Colonic mucosa (tissue), 4 donors: ENCODE measurements around the gene BBS4. TPM values are rescaled to one million over a fixed set of nuclear protein-coding genes. Genes with fewer than 3 reads are reported as not detected.

Experiments
- DNase-seq: peaks from one replicate; pipeline ENCODE4 v3.0.0-alpha.2; 2020
- H3K27ac ChIP-seq: fragments of 200-600 bp; one replicate; pipeline ENCODE4 v1.8.0; 2021
- H3K27me3 ChIP-seq: fragments of 200-600 bp; one replicate; pipeline ENCODE4 v1.8.0; 2021
- H3K36me3 ChIP-seq: fragments of 200-600 bp; one replicate; pipeline ENCODE4 v1.8.0; 2021
- H3K4me1 ChIP-seq: fragments of 200-600 bp; one replicate; pipeline ENCODE4 v1.8.0; 2021; ENCODE audit warnings: mild to moderate bottlenecking
- H3K4me3 ChIP-seq: fragments of 200-600 bp; one replicate; pipeline ENCODE4 v1.8.0; 2021
- H3K9ac ChIP-seq, 2 donors: one replicate each; pipeline ENCODE4 v1.7.0; 2013; ENCODE audit warnings: control low read depth in 2 of 2, low read depth in 2 of 2, low read length in 2 of 2
- H3K9me3 ChIP-seq: fragments of 200-600 bp; one replicate; pipeline ENCODE4 v1.8.0; 2021
- intact Hi-C: fragments of 100-400 bp; cut with DNase I; formaldehyde crosslinking; loops from one replicate; pipeline ENCODE4 v1.14.1; 2022
- total RNA-seq, 2 donors: library from RNA; stranded (reverse); fragmentation: NEBNext Ultra II Directional in 1 of 2; extraction: Animal tissue kit (Norgen Biotek cat#: 25700) in 1 of 2; gene quantifications; one replicate each; pipeline ENCODE4 v1.2.1, GENCODE V29; 2021
- TF ChIP-seq, protein P1 (sequence below): fragments of 200-600 bp; IDR thresholded peaks from one replicate; pipeline ENCODE4 v1.8.0; 2022; ENCODE audit warnings: antibody characterized with exemption, mild to moderate bottlenecking
- donor health status: healthy.
- donor health status: DM: no; HTN: no; CAD: no.
- donor health status: DM: no; HTN: no; CAD: no.

The BBS4 gene
- total RNA-seq, 2 donors from 2014 or later = 10.7 to 13.7 TPM

DNA sequence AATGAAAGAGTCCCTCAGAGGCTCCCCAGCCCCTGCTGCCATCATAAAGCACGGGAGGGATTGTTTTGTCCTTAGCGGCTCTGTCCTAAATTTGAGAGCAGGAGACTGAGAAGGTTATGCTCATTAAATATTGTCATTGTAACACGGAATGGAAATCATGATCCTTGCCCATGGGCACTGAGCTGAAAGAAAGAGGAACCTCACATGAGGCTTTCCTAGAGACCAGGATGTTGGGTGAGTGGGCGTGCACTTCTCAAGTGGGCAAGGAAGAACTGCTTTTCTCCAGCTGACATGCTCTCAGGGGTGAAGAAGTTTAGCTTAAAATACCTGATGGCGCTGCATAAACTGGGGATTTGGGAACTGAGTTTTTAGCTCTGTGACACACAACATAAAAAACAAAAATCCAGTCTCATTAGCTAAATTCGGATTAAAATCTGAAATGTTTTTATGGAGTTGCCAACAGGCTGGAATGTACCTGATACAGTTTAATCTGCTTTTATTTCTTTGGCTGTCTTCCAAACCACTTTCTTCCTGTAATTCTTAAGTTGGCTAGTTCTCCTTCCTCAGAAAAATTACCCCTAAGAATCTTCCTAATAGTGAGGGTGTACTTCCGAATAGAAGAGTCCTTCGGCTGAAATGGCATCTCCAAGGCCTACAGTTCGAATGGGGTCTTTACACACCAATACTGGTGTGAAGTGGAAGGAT, 65.9 kb downstream of the BBS4 start:
- Histone ChIP-seq H3K9ac (no peak overlapping the region), H3K36me3 (peaks cover 9% of the 10 kb centered on the region), H3K9me3 (no peaks in the 10 kb centered on the region), H3K27ac (no peak overlapping the region), H3K4me3 (no peak overlapping the region), H3K4me1 (no peaks in the 10 kb centered on the region), H3K27me3 (no peaks in the 10 kb centered on the region)
- TF ChIP-seq, protein P1, sequence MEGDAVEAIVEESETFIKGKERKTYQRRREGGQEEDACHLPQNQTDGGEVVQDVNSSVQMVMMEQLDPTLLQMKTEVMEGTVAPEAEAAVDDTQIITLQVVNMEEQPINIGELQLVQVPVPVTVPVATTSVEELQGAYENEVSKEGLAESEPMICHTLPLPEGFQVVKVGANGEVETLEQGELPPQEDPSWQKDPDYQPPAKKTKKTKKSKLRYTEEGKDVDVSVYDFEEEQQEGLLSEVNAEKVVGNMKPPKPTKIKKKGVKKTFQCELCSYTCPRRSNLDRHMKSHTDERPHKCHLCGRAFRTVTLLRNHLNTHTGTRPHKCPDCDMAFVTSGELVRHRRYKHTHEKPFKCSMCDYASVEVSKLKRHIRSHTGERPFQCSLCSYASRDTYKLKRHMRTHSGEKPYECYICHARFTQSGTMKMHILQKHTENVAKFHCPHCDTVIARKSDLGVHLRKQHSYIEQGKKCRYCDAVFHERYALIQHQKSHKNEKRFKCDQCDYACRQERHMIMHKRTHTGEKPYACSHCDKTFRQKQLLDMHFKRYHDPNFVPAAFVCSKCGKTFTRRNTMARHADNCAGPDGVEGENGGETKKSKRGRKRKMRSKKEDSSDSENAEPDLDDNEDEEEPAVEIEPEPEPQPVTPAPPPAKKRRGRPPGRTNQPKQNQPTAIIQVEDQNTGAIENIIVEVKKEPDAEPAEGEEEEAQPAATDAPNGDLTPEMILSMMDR = no peak
- no peak for DNase-seq
- intact Hi-C loops = no loop called here

DNA sequence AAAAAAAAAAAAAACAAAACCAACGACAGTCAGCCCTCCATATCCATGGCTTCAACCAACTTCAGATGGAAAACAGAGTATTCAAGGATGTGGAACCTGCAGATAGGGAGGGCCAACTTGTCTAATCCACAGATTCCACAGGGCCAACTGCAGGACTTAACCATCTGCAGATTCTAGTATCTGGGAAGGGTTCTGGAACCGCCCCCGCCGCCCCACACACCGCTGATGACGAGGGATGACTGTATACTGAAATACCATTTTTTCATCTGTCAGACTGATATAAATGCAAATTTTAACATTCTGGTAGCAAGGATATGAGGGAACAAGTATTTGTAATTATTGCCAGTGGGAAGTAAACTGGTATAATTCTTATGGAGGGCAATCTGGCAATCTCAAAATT, 68.1 kb downstream of the BBS4 start:
- TF ChIP-seq, protein P1 = no peak
- intact Hi-C loops = no loop called here
- Histone ChIP-seq H3K36me3 (peaks cover 9% of the 10 kb centered on the region), H3K4me1 (no peaks in the 10 kb centered on the region), H3K9me3 (no peaks in the 10 kb centered on the region), H3K4me3 (no peak overlapping the region), H3K9ac (no peak overlapping the region), H3K27ac (no peak overlapping the region), H3K27me3 (no peaks in the 10 kb centered on the region)
- DNase-seq = no peak

DNA sequence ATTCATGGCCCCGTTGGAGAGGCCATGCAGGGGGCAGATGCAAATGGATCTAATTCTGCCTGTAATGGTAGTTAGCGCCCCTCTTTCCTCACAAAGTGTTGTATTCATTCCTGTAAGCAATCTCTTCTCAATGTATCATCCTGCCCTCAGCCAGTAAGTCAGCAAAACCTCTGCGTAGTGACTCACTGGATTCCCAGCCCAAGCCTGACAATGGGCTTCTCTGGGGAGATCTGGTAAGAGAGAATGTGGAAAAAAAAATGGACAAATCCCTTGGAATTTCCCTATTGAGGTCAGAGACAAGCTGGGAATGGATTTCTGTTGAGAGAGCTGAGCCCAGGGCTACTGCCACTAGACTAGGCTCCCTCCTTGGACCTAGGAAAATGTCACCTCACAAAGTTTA, 72.2 kb downstream of the BBS4 start:
- Histone ChIP-seq H3K27me3 (no peaks in the 10 kb centered on the region), H3K36me3 (peaks cover 9% of the 10 kb centered on the region), H3K27ac (no peak overlapping the region), H3K4me1 (no peaks in the 10 kb centered on the region), H3K4me3 (no peak overlapping the region), H3K9ac (no peak overlapping the region), H3K9me3 (no peaks in the 10 kb centered on the region)
- TF ChIP-seq, protein P1 = no peak
- intact Hi-C loops = no loop called here
- DNase-seq = no peak

DNA sequence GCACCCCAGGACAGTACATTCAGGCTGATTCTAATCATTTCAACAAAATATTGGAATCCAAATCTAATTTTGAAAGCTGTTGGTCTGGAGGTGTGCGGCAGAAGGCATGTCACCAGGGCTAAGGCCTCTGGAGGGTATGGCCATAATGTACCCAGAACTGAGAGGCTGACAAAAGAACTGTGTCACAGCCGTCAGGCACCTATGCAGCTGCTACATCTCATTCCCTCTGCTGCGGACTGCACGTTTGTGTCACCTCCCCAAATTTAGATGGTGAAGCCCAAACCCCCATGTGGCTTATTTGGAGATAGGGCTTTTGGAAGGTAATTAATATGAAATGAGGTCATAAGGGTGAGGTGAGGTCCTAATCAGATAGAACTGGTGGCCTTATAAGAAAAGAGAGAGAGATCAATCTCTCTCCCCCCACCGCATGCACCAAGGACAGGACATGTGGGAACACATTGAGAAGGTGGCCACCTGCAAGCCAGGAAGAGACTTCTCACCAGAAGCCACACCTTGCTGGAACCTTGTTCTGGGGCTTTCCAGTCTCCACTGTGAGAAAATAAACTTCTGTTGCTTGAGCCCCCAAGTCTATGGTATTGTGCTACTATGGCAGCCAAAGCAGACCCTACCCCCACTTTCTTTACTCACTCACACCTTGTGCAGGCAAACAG, 74.7 kb downstream of the BBS4 start:
- H3K36me3 ChIP-seq = peaks cover under 1% of the 10 kb centered on the region
- no peak overlapping the region for H3K9ac ChIP-seq
- intact Hi-C loops = no loop called here
- H3K4me3 ChIP-seq = no peak overlapping the region
- TF ChIP-seq, protein P1 = no peak
- no peaks in the 10 kb centered on the region for H3K27me3 ChIP-seq
- DNase-seq = no peak
- H3K4me1 ChIP-seq = no peaks in the 10 kb centered on the region
- H3K9me3 ChIP-seq = no peaks in the 10 kb centered on the region
- no peak overlapping the region for H3K27ac ChIP-seq

DNA sequence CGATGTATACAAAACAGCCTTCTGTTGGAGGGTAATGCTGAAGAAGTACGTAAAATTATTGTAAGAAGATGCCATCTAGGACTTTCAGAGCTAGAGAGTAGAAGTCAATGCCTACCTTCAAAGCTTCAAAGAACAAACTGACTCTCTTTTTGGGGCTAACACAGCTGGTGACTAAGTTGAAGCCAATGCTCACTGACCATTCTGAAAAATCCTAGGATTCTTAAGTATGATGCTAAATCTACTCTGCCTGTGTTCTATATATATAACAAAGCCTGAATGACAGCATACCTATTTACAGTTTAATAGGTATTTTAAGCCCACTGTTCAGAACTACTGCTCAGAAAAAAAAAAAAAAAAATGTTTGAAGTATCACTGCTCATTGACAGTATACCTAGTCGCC, 78.6 kb downstream of the BBS4 start:
- no peaks in the 10 kb centered on the region for H3K36me3 ChIP-seq

More for the DNA sequence above, 78.6 kb downstream of the BBS4 start:
- intact Hi-C loops = no loop called here
- no peak overlapping the region for H3K4me3 ChIP-seq
- TF ChIP-seq, protein P1 = no peak
- no peak overlapping the region for H3K27ac ChIP-seq
- H3K4me1 ChIP-seq = no peaks in the 10 kb centered on the region
- no peak for DNase-seq
- H3K9me3 ChIP-seq = no peaks in the 10 kb centered on the region
- no peak overlapping the region for H3K9ac ChIP-seq
- H3K27me3 ChIP-seq = no peaks in the 10 kb centered on the region
